TTC549 (cell line): ENCODE results near the gene COPS4.
"Not testable (repeated sequence)": the region's sequence is repeated elsewhere in the genome, so short reads cannot be mapped to it uniquely, and the experiment has no call there.

Source experiments
- FAIRE-seq: peaks from 2 replicates; lab custom pipeline; 2012; peaks lifted over from hg19 to GRCh38; lab: Jason Lieb, UNC

Gene COPS4

GRCh38 chr4:83024233-83024632 is 10.8 kb upstream of the COPS4 start:
- FAIRE-seq, result no peak

- no peak for FAIRE-seq
Observed at GRCh38 chr4:83025563-83025962, 9.4 kb upstream of the COPS4 start.

GRCh38 chr4:83028976-83029375 is 6.0 kb upstream of the COPS4 start:
- FAIRE-seq, result no peak

GRCh38 chr4:83029688-83030087 is 5.3 kb upstream of the COPS4 start:
- no peak for FAIRE-seq

- no peak for FAIRE-seq
Observed at GRCh38 chr4:83036991-83037665, 2.1 kb downstream of the COPS4 start.

GRCh38 chr4:83040269-83040668 is 5.3 kb downstream of the COPS4 start:
- FAIRE-seq, result no peak

GRCh38 chr4:83043157-83043556 is 8.2 kb downstream of the COPS4 start:
- not testable (repeated sequence) for FAIRE-seq

GRCh38 chr4:83043801-83044407 is 8.9 kb downstream of the COPS4 start:
- no peak for FAIRE-seq

- FAIRE-seq, result no peak
Observed at GRCh38 chr4:83046693-83047473, 11.9 kb downstream of the COPS4 start.

- not testable (repeated sequence) for FAIRE-seq
Observed at GRCh38 chr4:83048781-83049180, 13.8 kb downstream of the COPS4 start.

GRCh38 chr4:83054928-83055327 is 19.9 kb downstream of the COPS4 start:
- no peak for FAIRE-seq

GRCh38 chr4:83062739-83063138 is 27.8 kb downstream of the COPS4 start:
- no peak for FAIRE-seq

GRCh38 chr4:83065266-83065665 is 30.3 kb downstream of the COPS4 start:
- no peak for FAIRE-seq

GRCh38 chr4:83067058-83067639 is 32.2 kb downstream of the COPS4 start:
- no peak for FAIRE-seq

- no peak for FAIRE-seq
Observed at GRCh38 chr4:83071116-83071515, 36.1 kb downstream of the COPS4 start.

- peak; percentile 90 for FAIRE-seq
Observed at GRCh38 chr4:83074086-83074704, 39.2 kb downstream of the COPS4 start.

- not testable (repeated sequence) for FAIRE-seq
Observed at GRCh38 chr4:83074783-83075182, 39.8 kb downstream of the COPS4 start.

GRCh38 chr4:83075311-83076095 is 40.5 kb downstream of the COPS4 start:
- FAIRE-seq, result no peak

GRCh38 chr4:83080561-83080960 is 45.6 kb downstream of the COPS4 start:
- FAIRE-seq, result no peak

- no peak for FAIRE-seq
Observed at GRCh38 chr4:83082777-83083176, 47.8 kb downstream of the COPS4 start.

GRCh38 chr4:83083925-83084475 is 49.0 kb downstream of the COPS4 start:
- FAIRE-seq, result no peak
